HG02852 (cell line): ENCODE measurements around the gene MRPS6.
A peak's percentile ranks its signal among the peaks of the same experiment; 100 is the strongest.

Experiments used
- ATAC-seq: cut with Tn5 transposase; IDR thresholded peaks from one replicate; pipeline ENCODE4 v1.9.1; 2021; ENCODE audit warnings: mild to moderate bottlenecking, moderate library complexity; ENCODE audit not compliant: unreplicated experiment

The MRPS6 gene

GRCh38 chr21:34073032-34073748, at the start of gene MRPS6, which contains the start of gene SLC5A3:
Gene MRPS6, plus strand, starts transcription at chr21:34073578. Its CDS starts 123 bp downstream, at chr21:34073701.
Gene SLC5A3, plus strand, starts transcription at chr21:34073578. Its CDS starts 21,621 bp downstream, at chr21:34095199.
- peak; percentile 69 for ATAC-seq

GRCh38 chr21:34023691-34024373, 49.5 kb upstream of the MRPS6 start:
- no peak for ATAC-seq

DNA sequence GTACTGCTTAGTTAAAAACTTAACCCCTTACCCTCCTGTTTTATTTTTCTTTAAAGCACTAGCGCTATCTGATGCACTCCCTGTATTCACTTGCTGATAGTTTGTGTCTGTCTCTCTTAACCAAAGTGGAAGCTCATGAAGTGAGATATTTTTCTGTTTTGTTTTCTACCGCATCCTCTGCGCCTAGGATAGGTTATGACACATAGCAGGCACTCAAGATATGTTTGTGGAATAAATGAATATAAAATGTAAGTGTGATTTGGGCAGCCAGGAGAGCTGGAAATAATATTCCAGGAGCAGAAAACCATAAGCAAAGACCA, 49.0 kb upstream of the MRPS6 start:
- no peak for ATAC-seq

GRCh38 chr21:34027721-34028461, 45.5 kb upstream of the MRPS6 start:
- no peak for ATAC-seq

DNA sequence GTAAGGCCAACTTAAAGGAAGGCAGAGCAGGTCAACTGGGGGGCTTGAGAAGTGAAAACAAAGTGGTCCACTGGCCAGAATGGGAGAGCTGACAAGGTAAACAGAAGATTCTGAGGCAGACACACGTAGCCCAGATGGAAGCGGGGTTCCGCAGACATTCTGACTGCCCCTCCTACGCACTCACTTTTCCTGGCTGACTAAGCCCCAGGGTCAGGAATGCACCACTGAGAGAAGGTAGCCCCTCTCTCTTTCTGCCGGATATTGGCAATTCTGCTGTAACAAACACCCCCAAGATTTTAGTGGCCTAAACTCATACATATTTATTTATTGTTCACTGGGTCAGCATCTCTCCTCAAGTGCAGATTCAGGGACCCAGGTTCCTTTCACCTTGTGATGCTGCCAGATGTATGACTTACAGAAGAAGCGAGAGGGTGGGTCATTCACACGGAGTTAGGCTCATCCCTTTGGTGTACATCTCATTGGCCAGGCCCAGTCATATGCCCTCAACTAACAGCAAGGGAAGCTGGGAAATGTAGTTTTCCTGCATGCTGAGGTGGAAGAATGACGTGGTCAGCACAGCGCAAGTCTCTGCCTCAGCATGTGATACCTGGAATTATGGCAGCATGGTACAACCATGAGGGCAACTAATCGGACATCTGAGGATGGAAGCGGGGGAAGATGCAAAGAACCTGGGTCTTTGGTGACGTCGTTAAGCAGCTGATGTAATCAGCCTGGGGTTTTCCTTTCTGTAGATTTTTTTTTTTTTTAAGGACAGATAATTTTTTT, 43.4 kb upstream of the MRPS6 start:
- peak; percentile 92 for ATAC-seq

- ATAC-seq = no peak
These were observed 41.5 kb upstream of the MRPS6 start for GRCh38 chr21:34031835-34032370.

- ATAC-seq = no peak
These were observed 38.9 kb upstream of the MRPS6 start for GRCh38 chr21:34034369-34035014.

- ATAC-seq = no peak
These were observed 37.6 kb upstream of the MRPS6 start for GRCh38 chr21:34035619-34036354.

GRCh38 chr21:34037009-34037795, 36.2 kb upstream of the MRPS6 start:
- no peak for ATAC-seq

DNA sequence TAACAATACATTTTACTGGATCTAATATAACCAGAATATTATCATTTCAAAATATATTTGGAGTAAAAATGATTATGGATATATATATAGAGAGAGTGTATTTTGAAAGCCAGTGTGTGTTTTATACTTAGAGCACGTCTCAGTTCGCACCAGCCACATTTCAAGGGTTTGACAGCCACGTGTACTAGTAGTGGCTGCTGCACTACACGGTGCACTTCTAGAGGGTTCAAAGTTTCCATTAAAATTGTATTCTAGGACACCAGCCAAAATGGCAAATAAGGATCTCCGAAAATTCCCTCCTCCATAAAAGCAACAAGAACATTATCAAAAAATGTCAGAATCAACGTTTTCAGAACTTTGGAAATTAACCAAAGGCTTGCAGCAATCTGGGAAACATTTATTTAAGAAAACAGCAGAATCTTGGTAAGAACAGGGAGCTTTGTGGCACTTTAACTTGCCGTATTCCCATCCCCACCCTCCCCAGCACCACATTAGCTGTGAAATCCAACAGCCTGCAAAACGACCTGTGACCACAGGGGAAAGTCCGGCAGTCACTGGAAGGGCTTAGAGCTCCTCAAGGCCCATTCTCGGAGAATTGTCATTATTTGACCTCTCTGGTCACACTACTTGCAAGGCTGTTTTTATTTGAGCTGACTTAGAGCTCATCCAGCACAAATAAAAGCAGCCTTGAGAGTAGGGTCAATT, 33.5 kb upstream of the MRPS6 start:
- ATAC-seq = no peak

DNA sequence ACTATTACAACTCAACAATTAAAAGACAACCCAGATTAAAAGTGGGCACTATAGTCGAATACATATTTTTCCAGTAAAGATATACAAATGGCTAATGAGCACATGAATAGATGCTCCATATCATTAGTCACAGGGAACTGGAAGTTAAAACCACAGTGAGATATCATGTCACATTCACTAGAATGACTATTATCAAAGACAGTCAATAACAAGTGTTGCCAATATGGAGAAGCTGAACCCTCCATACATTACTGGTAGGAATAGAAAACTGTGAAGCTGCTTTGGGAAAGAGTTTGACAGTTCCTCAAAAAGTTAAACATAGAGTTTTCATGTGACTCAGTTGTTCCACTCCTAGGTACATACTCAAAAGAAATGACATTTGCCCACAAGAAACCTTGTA, 30.6 kb upstream of the MRPS6 start:
- ATAC-seq = no peak

- ATAC-seq = no peak
These were observed 30.0 kb upstream of the MRPS6 start for GRCh38 chr21:34043333-34043732.

DNA sequence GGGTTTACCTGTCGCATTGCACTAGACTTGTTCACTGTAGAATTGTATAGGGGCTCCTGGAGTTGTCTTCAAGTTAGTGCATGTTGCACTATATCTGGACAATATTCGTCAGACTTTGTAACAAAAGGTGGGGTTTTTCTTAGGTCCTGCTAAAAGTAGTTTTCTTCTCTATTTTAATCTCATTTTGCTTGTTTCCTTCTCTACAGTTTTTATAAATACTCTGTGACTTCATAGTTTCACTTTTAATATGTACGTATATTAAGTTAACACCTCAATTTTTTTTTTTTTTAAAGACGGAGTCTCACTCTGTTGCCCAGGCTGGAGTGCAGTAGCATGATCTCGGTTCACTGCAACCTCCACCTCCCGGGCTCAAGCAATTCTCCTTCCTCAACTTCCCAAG, 26.5 kb upstream of the MRPS6 start:
- ATAC-seq = no peak

DNA sequence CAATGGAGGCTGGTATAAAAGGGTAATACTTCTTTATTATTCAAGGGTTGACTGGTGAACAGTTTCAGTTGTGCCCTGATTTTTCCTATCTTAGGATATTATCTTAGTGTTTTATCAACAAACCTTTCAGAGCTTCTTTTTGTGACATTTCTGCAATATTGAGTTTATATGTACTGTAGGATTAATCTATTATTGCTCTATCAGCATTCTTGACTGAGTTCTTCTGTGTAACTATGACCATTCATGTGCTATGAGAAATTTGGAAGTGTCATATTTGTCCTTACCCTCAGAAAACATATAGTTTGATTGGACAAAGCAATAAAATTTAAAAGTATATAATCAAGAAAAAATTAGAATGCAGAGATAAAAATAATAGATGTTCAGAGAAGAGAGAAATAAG, 25.5 kb upstream of the MRPS6 start:
- no peak for ATAC-seq

GRCh38 chr21:34052171-34052570, 21.2 kb upstream of the MRPS6 start:
- no peak for ATAC-seq

DNA sequence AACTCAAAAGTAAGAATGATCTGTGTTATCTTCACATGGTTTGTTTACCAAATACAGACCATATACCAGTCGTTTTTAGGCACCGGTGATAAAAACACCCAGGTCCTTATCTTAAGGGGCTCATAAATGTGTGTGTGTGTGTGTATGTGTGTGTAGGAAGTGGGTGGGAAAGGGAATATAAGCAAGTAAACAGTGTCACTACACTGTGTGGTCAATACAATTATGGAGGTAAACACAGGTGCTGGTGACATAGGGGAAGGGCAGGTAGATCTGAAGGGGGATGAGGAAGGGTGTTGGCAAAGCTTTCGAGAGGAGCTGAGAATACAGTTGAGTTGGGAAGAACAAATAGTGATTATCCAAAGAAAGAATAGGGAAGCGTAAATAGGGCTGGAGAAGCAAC, 19.1 kb upstream of the MRPS6 start:
- ATAC-seq = no peak

GRCh38 chr21:34055615-34056014, 17.8 kb upstream of the MRPS6 start:
- no peak for ATAC-seq

DNA sequence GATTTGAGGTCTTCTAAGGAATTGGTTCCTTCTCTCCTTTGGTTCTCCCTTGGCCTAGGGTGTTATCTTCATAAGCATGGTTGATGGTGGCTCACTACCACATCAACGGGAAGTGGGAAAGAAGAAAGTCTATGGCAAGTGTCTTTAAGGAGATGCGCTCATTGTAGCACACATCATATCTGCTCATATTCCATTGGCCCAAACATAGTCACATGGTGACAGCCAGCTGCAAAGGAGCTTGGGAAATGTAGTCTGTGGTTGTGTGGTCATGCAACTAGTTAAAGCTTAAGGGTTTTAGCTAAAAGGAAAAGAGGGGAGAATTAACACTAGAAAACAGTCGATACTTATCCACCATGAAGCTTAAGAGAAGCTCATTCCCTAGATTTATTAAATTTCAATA, 11.4 kb upstream of the MRPS6 start:
- no peak for ATAC-seq
